CD4-positive, alpha-beta T cell (primary cell): ENCODE data around the gene CADM2. TPM values are rescaled to one million over a fixed set of nuclear protein-coding genes. Genes with fewer than 3 reads are reported as not detected.

Experiments used
- ATAC-seq: fragments of 200-7000 bp; cut with Tn5 transposase; one replicate; pipeline ENCODE4 v1.10.0; 2022; ENCODE audit warnings: mild to moderate bottlenecking; ENCODE audit not compliant: poor library complexity
- CTCF ChIA-PET: fragments of 350-600 bp; sonication (Branson Sonifier 250); formaldehyde crosslinking; loops from one replicate; lab custom pipeline; 2021; ENCODE audit warnings: antibody characterized with exemption, inconsistent platforms; lab: Charles Lee
- POLR2A ChIA-PET: fragments of 350-600 bp; sonication (Branson Sonifier 250); formaldehyde crosslinking; loops from one replicate; lab custom pipeline; 2021; ENCODE audit warnings: antibody characterized with exemption, inconsistent platforms; lab: Charles Lee
- DNase-seq, 14 experiments: peaks; one replicate each; pipeline ENCODE4 v3.0.0-alpha.2; 2013 to 2020; ENCODE audit warnings: mixed read lengths in 2 of 14
- H3K27ac ChIP-seq, 2 donors: one replicate each; pipeline versions ENCODE4 v1.5.1 to v1.7.0; 2013; ENCODE audit warnings: low read length in 2 of 2, low read depth in 1 of 2, mild to moderate bottlenecking in 1 of 2
- H3K27me3 ChIP-seq, 2 experiments: 1 replicate in 1 of 2; 2 replicates in 1 of 2; pipeline versions ENCODE4 v1.6.1 to v1.7.0; 2013; ENCODE audit warnings: low read length in 2 of 2, control low read depth in 1 of 2, mild to moderate bottlenecking in 1 of 2, moderate library complexity in 1 of 2; ENCODE audit not compliant: insufficient read depth in 2 of 2, control insufficient read depth in 1 of 2
- H3K36me3 ChIP-seq: one replicate; pipeline ENCODE4 v1.6.1; 2013; ENCODE audit warnings: low read length, control low read depth; ENCODE audit not compliant: insufficient read depth
- H3K4me1 ChIP-seq: one replicate; pipeline ENCODE4 v1.6.1; 2013; ENCODE audit warnings: low read length, control low read depth; ENCODE audit not compliant: insufficient read depth
- H3K4me3 ChIP-seq: one replicate; pipeline ENCODE4 v1.5.1; 2013; ENCODE audit warnings: mild to moderate bottlenecking, low read length, moderate library complexity
- H3K9me3 ChIP-seq, 2 experiments: 1 replicate in 1 of 2; 2 replicates in 1 of 2; pipeline versions ENCODE4 v1.6.1 to v1.7.0; 2013; ENCODE audit warnings: low read length in 2 of 2, mild to moderate bottlenecking in 2 of 2, control low read depth in 1 of 2, moderate library complexity in 1 of 2; ENCODE audit not compliant: control insufficient read depth in 1 of 2, insufficient read depth in 1 of 2
- H3K27ac Mint-ChIP-seq: one replicate; pipeline ENCODE4 v1.8.0; 2020; ENCODE audit warnings: mixed read lengths
- H3K27me3 Mint-ChIP-seq: one replicate; pipeline ENCODE4 v1.8.0; 2021; ENCODE audit warnings: mixed read lengths
- H3K36me3 Mint-ChIP-seq: one replicate; pipeline ENCODE4 v1.8.0; 2021; ENCODE audit warnings: low read depth, mixed read lengths
- H3K4me1 Mint-ChIP-seq: one replicate; pipeline ENCODE4 v1.8.0; 2021; ENCODE audit warnings: low read depth, mixed read lengths
- H3K4me3 Mint-ChIP-seq: one replicate; pipeline ENCODE4 v1.8.0; 2020; ENCODE audit warnings: mild to moderate bottlenecking, mixed read lengths
- H3K9me3 Mint-ChIP-seq: one replicate; pipeline ENCODE4 v1.8.0; 2020; ENCODE audit warnings: mixed read lengths
- intact Hi-C, 2 experiments: fragments of 100-400 bp; cut with DNase I in 1 of 2; cut with micrococcal nuclease in 1 of 2; formaldehyde crosslinking; loops; one replicate each; pipeline versions ENCODE4 v1.15.1 to v1.9.0; 2023 to 2025; cut with DNase I, micrococcal nuclease
- total RNA-seq, 174 experiments: library from RNA in 2 of 174; stranded (reverse) in 2 of 174; gene quantifications; one replicate each; pipeline ENCODE4 v1.2.3 and lab custom pipeline; 2021 to 2026
- TF ChIP-seq, protein P1 (sequence below): fragments of 200-600 bp; IDR thresholded peaks from one replicate; pipeline ENCODE4 v1.8.0; 2022; ENCODE audit warnings: antibody characterized with exemption, mild to moderate bottlenecking

The CADM2 gene
- total RNA-seq, 2 experiments from 2014 or later = 0.03 to 0.11 TPM

DNA sequence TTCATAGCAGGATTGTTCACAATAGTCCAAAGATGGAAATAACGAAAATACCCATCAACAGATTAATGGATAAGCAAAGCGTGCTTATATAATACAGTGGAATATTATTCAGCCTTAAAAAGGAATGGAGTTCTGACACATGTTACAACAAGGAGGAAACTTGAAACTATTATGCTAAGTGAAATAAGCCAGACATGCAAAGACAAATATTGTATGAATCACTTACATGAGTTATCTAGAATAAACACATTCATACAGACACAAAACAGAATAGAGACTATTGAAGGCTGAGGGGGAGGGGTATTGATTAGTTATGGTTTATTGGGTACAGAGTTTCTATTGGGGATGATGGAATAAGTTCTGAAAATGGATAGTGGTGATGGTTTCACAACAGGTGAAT is 438.6 kb downstream of the CADM2 start:
- Mint-ChIP-seq H3K4me3 (no peak overlapping the region), H3K27ac (no peak overlapping the region), H3K4me1 (no peaks in the 10 kb centered on the region), H3K36me3 (no peaks in the 10 kb centered on the region), H3K9me3 (peaks cover 3% of the 10 kb centered on the region), H3K27me3 (no peaks in the 10 kb centered on the region)
- no peaks in the 10 kb centered on the region for H3K27me3 ChIP-seq
- H3K4me3 ChIP-seq = no peak overlapping the region
- H3K4me1 ChIP-seq = no peaks in the 10 kb centered on the region
- DNase-seq (no peak), ATAC-seq (no peak)
- TF ChIP-seq, protein P1, sequence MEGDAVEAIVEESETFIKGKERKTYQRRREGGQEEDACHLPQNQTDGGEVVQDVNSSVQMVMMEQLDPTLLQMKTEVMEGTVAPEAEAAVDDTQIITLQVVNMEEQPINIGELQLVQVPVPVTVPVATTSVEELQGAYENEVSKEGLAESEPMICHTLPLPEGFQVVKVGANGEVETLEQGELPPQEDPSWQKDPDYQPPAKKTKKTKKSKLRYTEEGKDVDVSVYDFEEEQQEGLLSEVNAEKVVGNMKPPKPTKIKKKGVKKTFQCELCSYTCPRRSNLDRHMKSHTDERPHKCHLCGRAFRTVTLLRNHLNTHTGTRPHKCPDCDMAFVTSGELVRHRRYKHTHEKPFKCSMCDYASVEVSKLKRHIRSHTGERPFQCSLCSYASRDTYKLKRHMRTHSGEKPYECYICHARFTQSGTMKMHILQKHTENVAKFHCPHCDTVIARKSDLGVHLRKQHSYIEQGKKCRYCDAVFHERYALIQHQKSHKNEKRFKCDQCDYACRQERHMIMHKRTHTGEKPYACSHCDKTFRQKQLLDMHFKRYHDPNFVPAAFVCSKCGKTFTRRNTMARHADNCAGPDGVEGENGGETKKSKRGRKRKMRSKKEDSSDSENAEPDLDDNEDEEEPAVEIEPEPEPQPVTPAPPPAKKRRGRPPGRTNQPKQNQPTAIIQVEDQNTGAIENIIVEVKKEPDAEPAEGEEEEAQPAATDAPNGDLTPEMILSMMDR = no peak
- H3K36me3 ChIP-seq = no peaks in the 10 kb centered on the region
- H3K27ac ChIP-seq = no peak overlapping the region
- ChIA-PET CTCF (no interaction called here), POLR2A (no interaction called here)
- intact Hi-C loops = no loop called here
- peaks cover 0 to 10% of the 10 kb centered on the region in 2 experiments for H3K9me3 ChIP-seq

DNA sequence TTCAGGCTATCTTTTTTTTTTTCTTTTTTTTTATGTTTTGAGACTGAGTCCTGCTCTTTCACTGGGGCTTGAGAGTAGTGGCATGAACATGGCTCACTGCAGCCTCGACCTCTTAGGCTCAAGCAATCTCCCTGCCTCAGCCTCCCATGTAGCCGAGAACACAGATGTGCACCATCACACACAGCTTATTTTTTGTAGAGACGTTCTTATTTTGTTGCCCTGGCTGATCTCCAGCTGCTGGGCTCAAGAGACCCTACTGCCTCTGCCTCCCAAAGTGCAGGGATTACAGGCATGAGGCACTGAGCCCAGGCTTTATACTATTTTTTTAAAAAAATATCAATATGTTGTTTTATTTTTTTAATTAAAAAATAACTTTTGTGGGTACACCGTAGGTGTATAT is 467.3 kb downstream of the CADM2 start:
- H3K27me3 ChIP-seq = no peaks in the 10 kb centered on the region

DNA sequence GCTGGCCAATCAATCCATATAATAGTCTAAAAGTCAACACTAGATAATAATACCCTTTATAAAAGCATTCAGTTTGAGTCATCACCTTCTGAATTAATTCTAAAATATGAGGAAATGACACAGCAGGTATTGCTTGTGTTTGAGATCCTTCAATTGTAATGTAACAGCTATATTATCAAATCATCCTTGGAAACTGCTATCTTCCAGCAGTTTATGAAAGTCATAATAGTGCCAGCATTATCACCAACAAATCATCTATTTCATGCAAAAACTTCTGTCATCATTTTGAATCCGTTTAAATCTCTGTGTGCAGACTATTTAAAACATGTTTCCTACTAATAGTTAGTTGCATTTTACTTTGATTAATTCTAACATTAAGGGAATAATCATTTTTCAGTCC is 468.7 kb downstream of the CADM2 start:
- no peaks in the 10 kb centered on the region for H3K4me1 ChIP-seq
- H3K36me3 Mint-ChIP-seq = no peaks in the 10 kb centered on the region
- no peaks in the 10 kb centered on the region for H3K4me1 Mint-ChIP-seq
- H3K36me3 ChIP-seq = no peaks in the 10 kb centered on the region
- H3K4me3 ChIP-seq = no peak overlapping the region
- no peak overlapping the region for H3K4me3 Mint-ChIP-seq
- ChIA-PET POLR2A (no interaction called here), CTCF (no interaction called here)
- H3K27ac Mint-ChIP-seq = no peak overlapping the region
- DNase-seq (no peak), ATAC-seq (no peak)
- H3K27me3 Mint-ChIP-seq = no peaks in the 10 kb centered on the region
- H3K27me3 ChIP-seq = no peaks in the 10 kb centered on the region
- TF ChIP-seq, protein P1 = no peak
- H3K9me3 Mint-ChIP-seq = no peaks in the 10 kb centered on the region
- H3K27ac ChIP-seq = no peak overlapping the region
- peaks cover 0 to 4% of the 10 kb centered on the region in 2 experiments for H3K9me3 ChIP-seq
- intact Hi-C loops = no loop called here

More for the DNA sequence above, 467.3 kb downstream of the CADM2 start:
- no peaks in the 10 kb centered on the region for H3K36me3 Mint-ChIP-seq
- H3K36me3 ChIP-seq = no peaks in the 10 kb centered on the region
- no peaks in the 10 kb centered on the region for H3K9me3 Mint-ChIP-seq
- H3K27me3 Mint-ChIP-seq = no peaks in the 10 kb centered on the region
- H3K4me3 Mint-ChIP-seq = no peak overlapping the region
- DNase-seq (no peak), ATAC-seq (no peak)
- no peak overlapping the region for H3K4me3 ChIP-seq
- ChIA-PET POLR2A (no interaction called here), CTCF (no interaction called here)
- H3K27ac ChIP-seq = no peak overlapping the region
- intact Hi-C loops = no loop called here
- no peaks in the 10 kb centered on the region for H3K4me1 Mint-ChIP-seq
- peaks cover 0 to 7% of the 10 kb centered on the region in 2 experiments for H3K9me3 ChIP-seq
- no peak overlapping the region for H3K27ac Mint-ChIP-seq
- TF ChIP-seq, protein P1 = no peak
- no peaks in the 10 kb centered on the region for H3K4me1 ChIP-seq
